Measurements from ENCODE around the gene RPS6KB2. TPM values are rescaled to one million over a fixed set of nuclear protein-coding genes. Genes with fewer than 3 reads are reported as not detected.
"Not testable (repeated sequence)": the region's sequence is repeated elsewhere in the genome, so short reads cannot be mapped to it uniquely, and the experiment has no call there.

Gene RPS6KB2
- total and polyA plus RNA-seq, 12 donors = 16.3 to 46.3 (median 23.2) TPM

- peak within 1 kb of the TSS; percentile 68 to 99 (median 96) for H3K4me3 ChIP-seq
- no peaks in the 10 kb centered on the region for H3K27me3 ChIP-seq
- ATAC-seq (peak; percentile 76 to 95 (median 86)), DNase-seq (peak; percentile 90 to 94)
- intact Hi-C loops (cut with DNase I) = loop anchor here in 8 of 10 donors (1.0 to 5.0 kb wide), 5 partner anchors 66 to 106 kb away; partner anchors contain the start of genes TMEM134 (in 6 of the 8), CDK2AP2 (in 4 of the 8), PITPNM1 (in 4 of the 8) and AIP (in 1 of the 8)
- 0 to 1% methylated on average over 61 to 73 of the region's 73 CpGs for WGBS, 2 donors
- TF ChIP-seq CTCF (IDR thresholded peaks at IDR 0.05) = peak; percentile 38 to 91 (median 62)
- peaks cover 0 to 40% (median 26%) of the 10 kb centered on the region in 9 donors for H3K36me3 ChIP-seq
- H3K4me1 ChIP-seq = peaks cover 0 to 89% (median 54%) of the 10 kb centered on the region in 9 donors
- no peaks in the 10 kb centered on the region for H3K9me3 ChIP-seq
- H3K27ac ChIP-seq = peak within 1 kb of the TSS; percentile 89 to 99 (median 97)
Observed at GRCh38 chr11:67401495-67402191, 26.7 kb upstream of the RPS6KB2 start, which contains the start of gene PPP1CA. PPP1CA (minus strand) TSS chr11:67401858; CDS start chr11:67401782, 76 bp downstream.

GRCh38 chr11:67402192-67402839, 26.0 kb upstream of the RPS6KB2 start:
- intact Hi-C loops (cut with DNase I) = loop anchor here in 7 of 10 donors (5.0 kb wide), 3 partner anchors 65 to 105 kb away; partner anchors contain the start of genes TMEM134 (in 6 of the 7), CDK2AP2 (in 4 of the 7), PITPNM1 (in 4 of the 7) and AIP (in 1 of the 7)
- not testable (repeated sequence) for H3K9me3 ChIP-seq, H3K27me3 ChIP-seq, ATAC-seq, DNase-seq
- Histone ChIP-seq H3K27ac (peak overlapping the region; percentile 59 to 99 (median 97)), H3K36me3 (peaks cover 0 to 34% (median 21%) of the 10 kb centered on the region in 9 donors), H3K4me3 (peak overlapping the region in 9 of 10 donors; percentile 74 to 99 (median 96)), H3K4me1 (peaks cover 0 to 85% (median 52%) of the 10 kb centered on the region in 9 donors)
- WGBS, 2 donors = 57 to 63% methylated on average over 19 of the region's 19 CpGs

GRCh38 chr11:67403085-67403484, 25.2 kb upstream of the RPS6KB2 start:
- H3K9me3 ChIP-seq, H3K27me3 ChIP-seq, ATAC-seq, DNase-seq: not testable (repeated sequence)
- intact Hi-C loops (cut with DNase I) = loop anchor here in 7 of 10 donors (5.0 kb wide), 3 partner anchors 64 to 104 kb away; partner anchors contain the start of genes TMEM134 (in 6 of the 7), CDK2AP2 (in 4 of the 7), PITPNM1 (in 4 of the 7) and AIP (in 1 of the 7)
- Histone ChIP-seq H3K4me1 (peaks cover 0 to 85% (median 44%) of the 10 kb centered on the region in 9 donors), H3K27ac (peak overlapping the region in 6 of 10 donors; percentile 39 to 99 (median 66)), H3K4me3 (peak overlapping the region in 1 of 10 donors; percentile 62), H3K36me3 (peaks cover 0 to 26% (median 14%) of the 10 kb centered on the region in 9 donors)
- WGBS, 2 donors = 97% methylated on average over 9 of the region's 9 CpGs

- peak overlapping the region in 2 of 10 donors; percentile 71 to 99 for H3K27ac ChIP-seq
- TF ChIP-seq CTCF (IDR thresholded peaks at IDR 0.05) = no peak
- DNase-seq = no peak
- intact Hi-C loops (cut with DNase I) = loop anchor here in 8 of 10 donors (5.0 kb wide), 3 partner anchors 63 to 103 kb away; partner anchors contain the start of genes TMEM134 (in 7 of the 8), CDK2AP2 (in 4 of the 8), PITPNM1 (in 4 of the 8) and AIP (in 1 of the 8)
- WGBS, 2 donors = 76 to 80% methylated on average over 13 of the region's 13 CpGs
- no peaks in the 10 kb centered on the region for H3K9me3 ChIP-seq
- no peak for ATAC-seq
- peaks cover 0 to 11% (median 7%) of the 10 kb centered on the region in 7 donors for H3K27me3 ChIP-seq
- H3K4me1 ChIP-seq = peaks cover 0 to 86% (median 38%) of the 10 kb centered on the region in 9 donors
- H3K36me3 ChIP-seq = peaks cover 0 to 11% (median 0%) of the 10 kb centered on the region in 9 donors
- H3K4me3 ChIP-seq = peak overlapping the region in 4 of 10 donors; percentile 2 to 62 (median 20)
Observed at GRCh38 chr11:67404515-67405195, 23.6 kb upstream of the RPS6KB2 start.

Data from heart right ventricle (tissue), 16 donors.